Colonic mucosa (tissue), 4 donors: ENCODE data around the gene ZNF710. TPM values are rescaled to one million over a fixed set of nuclear protein-coding genes. Genes with fewer than 3 reads are reported as not detected.
A peak's percentile ranks its signal among the peaks of the same experiment; 100 is the strongest.

Source experiments
- DNase-seq: peaks from one replicate; pipeline ENCODE4 v3.0.0-alpha.2; 2020
- H3K27ac ChIP-seq: fragments of 200-600 bp; one replicate; pipeline ENCODE4 v1.8.0; 2021
- H3K27me3 ChIP-seq: fragments of 200-600 bp; one replicate; pipeline ENCODE4 v1.8.0; 2021
- H3K36me3 ChIP-seq: fragments of 200-600 bp; one replicate; pipeline ENCODE4 v1.8.0; 2021
- H3K4me1 ChIP-seq: fragments of 200-600 bp; one replicate; pipeline ENCODE4 v1.8.0; 2021; ENCODE audit warnings: mild to moderate bottlenecking
- H3K4me3 ChIP-seq: fragments of 200-600 bp; one replicate; pipeline ENCODE4 v1.8.0; 2021
- H3K9ac ChIP-seq, 2 donors: one replicate each; pipeline ENCODE4 v1.7.0; 2013; ENCODE audit warnings: control low read depth in 2 of 2, low read depth in 2 of 2, low read length in 2 of 2
- H3K9me3 ChIP-seq: fragments of 200-600 bp; one replicate; pipeline ENCODE4 v1.8.0; 2021
- CTCF ChIP-seq: fragments of 200-600 bp; IDR thresholded peaks from one replicate; pipeline ENCODE4 v1.8.0; 2022; ENCODE audit warnings: antibody characterized with exemption, mild to moderate bottlenecking
- intact Hi-C: fragments of 100-400 bp; cut with DNase I; formaldehyde crosslinking; loops from one replicate; pipeline ENCODE4 v1.14.1; 2022
- total RNA-seq, 2 donors: library from RNA; stranded (reverse); fragmentation: NEBNext Ultra II Directional in 1 of 2; extraction: Animal tissue kit (Norgen Biotek cat#: 25700) in 1 of 2; gene quantifications; one replicate each; pipeline ENCODE4 v1.2.1, GENCODE V29; 2021
- donor health status: healthy.
- donor health status: DM: no; HTN: no; CAD: no.
- donor health status: DM: no; HTN: no; CAD: no.

The ZNF710 gene
- total RNA-seq, 2 donors from 2014 or later: 35.0 to 43.7 TPM

- H3K9me3 ChIP-seq: no peaks in the 10 kb centered on the region
- H3K9ac ChIP-seq: peak overlapping the region; percentile 65 to 92
- no peaks in the 10 kb centered on the region for H3K27me3 ChIP-seq
- peak overlapping the region; percentile 93 for H3K27ac ChIP-seq
- peak; percentile 78 for DNase-seq
- TF ChIP-seq CTCF: no peak
- H3K4me3 ChIP-seq: peak overlapping the region; percentile 82
- intact Hi-C loops: no loop called here
- no peaks in the 10 kb centered on the region for H3K36me3 ChIP-seq
- H3K4me1 ChIP-seq: peaks cover 29% of the 10 kb centered on the region
These were observed 731 bp downstream of the ZNF710 start for GRCh38 chr15:90001683-90002427.

- H3K36me3 ChIP-seq: no peaks in the 10 kb centered on the region
- intact Hi-C loops: no loop called here
- no peak for TF ChIP-seq CTCF
- peak overlapping the region; percentile 82 for H3K4me3 ChIP-seq
- no peak for DNase-seq
- peak overlapping the region; percentile 93 for H3K27ac ChIP-seq
- peaks cover 29% of the 10 kb centered on the region for H3K4me1 ChIP-seq
- no peaks in the 10 kb centered on the region for H3K9me3 ChIP-seq
- H3K9ac ChIP-seq: peak overlapping the region; percentile 85 to 92
- H3K27me3 ChIP-seq: no peaks in the 10 kb centered on the region
These were observed 1.3 kb downstream of the ZNF710 start for GRCh38 chr15:90002428-90002844.

GRCh38 chr15:90003736-90004135, 2.6 kb downstream of the ZNF710 start:
- Histone ChIP-seq H3K9ac (peak overlapping the region; percentile 62 to 92), H3K36me3 (no peaks in the 10 kb centered on the region), H3K27me3 (no peaks in the 10 kb centered on the region), H3K27ac (peak overlapping the region; percentile 93), H3K9me3 (no peaks in the 10 kb centered on the region), H3K4me1 (peaks cover 25% of the 10 kb centered on the region), H3K4me3 (peak overlapping the region; percentile 82)
- TF ChIP-seq CTCF: no peak
- DNase-seq: no peak
- intact Hi-C loops: no loop called here

- Histone ChIP-seq H3K9ac (peak overlapping the region in 1 of 2 donors; percentile 92), H3K9me3 (no peaks in the 10 kb centered on the region), H3K4me3 (no peak overlapping the region), H3K4me1 (peaks cover 20% of the 10 kb centered on the region), H3K36me3 (no peaks in the 10 kb centered on the region), H3K27me3 (no peaks in the 10 kb centered on the region), H3K27ac (peak overlapping the region; percentile 93)
- DNase-seq: no peak
- TF ChIP-seq CTCF: no peak
- intact Hi-C loops: no loop called here
These were observed 3.1 kb downstream of the ZNF710 start for GRCh38 chr15:90004252-90004651.

GRCh38 chr15:90004671-90005070, 3.5 kb downstream of the ZNF710 start:
- peaks cover 16% of the 10 kb centered on the region for H3K4me1 ChIP-seq
- peak overlapping the region in 1 of 2 donors; percentile 92 for H3K9ac ChIP-seq
- intact Hi-C loops: no loop called here
- DNase-seq: no peak
- no peak for TF ChIP-seq CTCF
- H3K27ac ChIP-seq: peak overlapping the region; percentile 93
- no peaks in the 10 kb centered on the region for H3K36me3 ChIP-seq
- H3K9me3 ChIP-seq: no peaks in the 10 kb centered on the region
- H3K4me3 ChIP-seq: no peak overlapping the region
- H3K27me3 ChIP-seq: no peaks in the 10 kb centered on the region
